ENCODE results near the gene C11orf68.
"Not testable (repeated sequence)": the region's sequence is repeated elsewhere in the genome, so short reads cannot be mapped to it uniquely, and the experiment has no call there.

The C11orf68 gene

DNA sequence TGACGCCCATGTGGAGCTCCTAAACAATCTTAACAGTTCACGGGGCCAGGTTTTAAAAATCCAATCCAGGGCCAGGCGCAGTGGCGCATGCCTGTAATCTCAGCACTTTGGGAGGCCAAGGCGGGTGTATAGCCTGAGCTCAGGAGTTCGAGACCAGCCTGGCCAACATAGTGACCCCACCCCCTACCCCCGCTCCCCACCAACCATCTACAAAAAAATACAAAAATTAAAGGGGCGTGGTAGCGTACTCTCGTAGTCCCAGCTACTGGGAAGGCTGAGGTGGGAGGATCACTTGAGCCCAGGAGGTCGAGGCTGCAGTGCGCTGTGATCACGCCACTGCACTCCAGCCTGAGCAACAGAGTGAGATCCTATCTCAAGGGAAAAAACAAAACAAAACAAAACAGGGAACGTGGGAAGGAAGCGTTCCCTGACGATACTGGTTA lies 42.0 kb upstream of the C11orf68 start:
- TF ChIP-seq, protein P1, sequence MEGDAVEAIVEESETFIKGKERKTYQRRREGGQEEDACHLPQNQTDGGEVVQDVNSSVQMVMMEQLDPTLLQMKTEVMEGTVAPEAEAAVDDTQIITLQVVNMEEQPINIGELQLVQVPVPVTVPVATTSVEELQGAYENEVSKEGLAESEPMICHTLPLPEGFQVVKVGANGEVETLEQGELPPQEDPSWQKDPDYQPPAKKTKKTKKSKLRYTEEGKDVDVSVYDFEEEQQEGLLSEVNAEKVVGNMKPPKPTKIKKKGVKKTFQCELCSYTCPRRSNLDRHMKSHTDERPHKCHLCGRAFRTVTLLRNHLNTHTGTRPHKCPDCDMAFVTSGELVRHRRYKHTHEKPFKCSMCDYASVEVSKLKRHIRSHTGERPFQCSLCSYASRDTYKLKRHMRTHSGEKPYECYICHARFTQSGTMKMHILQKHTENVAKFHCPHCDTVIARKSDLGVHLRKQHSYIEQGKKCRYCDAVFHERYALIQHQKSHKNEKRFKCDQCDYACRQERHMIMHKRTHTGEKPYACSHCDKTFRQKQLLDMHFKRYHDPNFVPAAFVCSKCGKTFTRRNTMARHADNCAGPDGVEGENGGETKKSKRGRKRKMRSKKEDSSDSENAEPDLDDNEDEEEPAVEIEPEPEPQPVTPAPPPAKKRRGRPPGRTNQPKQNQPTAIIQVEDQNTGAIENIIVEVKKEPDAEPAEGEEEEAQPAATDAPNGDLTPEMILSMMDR (IDR thresholded peaks at IDR 0.05): no peak
- no peak for TF ChIP-seq ZFX (IDR thresholded peaks at IDR 0.05; ENCODE audit: borderline replicate concordance)

DNA sequence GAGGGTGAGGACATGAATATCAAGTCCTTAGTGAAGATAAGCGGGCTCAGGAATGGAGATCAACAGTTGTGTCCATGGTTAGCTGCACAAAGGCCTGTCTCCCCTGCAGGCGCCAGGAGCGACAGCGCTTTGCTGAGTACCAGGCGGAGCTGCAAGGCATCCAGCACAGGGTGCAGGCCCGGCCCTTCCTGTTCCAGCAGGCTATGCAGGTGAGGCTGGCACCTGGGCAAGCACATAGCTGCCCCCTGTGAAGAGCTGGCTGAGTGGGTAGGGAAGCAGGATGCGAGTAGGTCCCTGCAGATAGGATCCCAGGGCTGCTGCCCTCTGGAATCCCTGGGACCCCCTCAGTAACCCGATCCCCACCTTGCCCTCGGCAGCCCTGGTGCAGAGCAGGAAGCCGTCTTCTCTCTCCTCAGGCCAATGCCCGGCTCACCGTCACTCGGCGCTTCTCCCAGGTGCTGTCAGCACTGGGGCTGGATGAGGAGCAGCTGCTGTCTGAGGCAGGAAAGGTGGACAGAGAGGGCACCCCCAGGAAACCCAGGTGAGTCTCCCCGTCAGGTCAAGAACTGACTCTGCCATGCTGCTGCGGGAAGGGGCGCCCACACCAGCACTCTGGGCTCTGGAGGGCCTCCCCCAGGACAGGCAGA lies 40.0 kb upstream of the C11orf68 start:
- TF ChIP-seq ZFX (IDR thresholded peaks at IDR 0.05; ENCODE audit: borderline replicate concordance): no peak
- TF ChIP-seq, protein P1 (IDR thresholded peaks at IDR 0.05): no peak
- H3K27ac ChIP-seq: no peak overlapping the region

More for the DNA sequence above, 42.0 kb upstream of the C11orf68 start:
- peak overlapping the region; percentile 85 for H3K27ac ChIP-seq

DNA sequence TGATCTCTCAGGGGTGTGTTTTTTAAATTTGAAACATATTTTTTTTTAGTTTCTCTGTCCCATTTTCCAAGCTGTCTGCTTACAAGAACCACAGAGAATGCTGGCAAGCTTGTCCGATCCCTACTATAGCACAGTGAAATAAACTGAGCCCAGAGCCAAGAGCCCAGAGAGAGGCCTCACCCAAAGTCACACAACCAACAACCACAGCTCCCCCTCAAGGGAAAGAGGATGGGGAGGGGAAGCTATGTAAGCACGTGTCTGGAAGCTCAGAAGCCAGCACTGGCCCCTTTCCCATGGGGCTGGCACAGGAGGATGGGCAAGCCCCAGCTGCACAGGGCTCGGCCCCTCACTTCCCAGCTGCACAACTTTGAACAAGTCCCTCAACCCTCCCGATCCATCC lies 39.4 kb upstream of the C11orf68 start:
- no peak for TF ChIP-seq ZFX (IDR thresholded peaks at IDR 0.05; ENCODE audit: borderline replicate concordance)
- TF ChIP-seq, protein P1 (IDR thresholded peaks at IDR 0.05): no peak
- no peak overlapping the region for H3K27ac ChIP-seq

DNA sequence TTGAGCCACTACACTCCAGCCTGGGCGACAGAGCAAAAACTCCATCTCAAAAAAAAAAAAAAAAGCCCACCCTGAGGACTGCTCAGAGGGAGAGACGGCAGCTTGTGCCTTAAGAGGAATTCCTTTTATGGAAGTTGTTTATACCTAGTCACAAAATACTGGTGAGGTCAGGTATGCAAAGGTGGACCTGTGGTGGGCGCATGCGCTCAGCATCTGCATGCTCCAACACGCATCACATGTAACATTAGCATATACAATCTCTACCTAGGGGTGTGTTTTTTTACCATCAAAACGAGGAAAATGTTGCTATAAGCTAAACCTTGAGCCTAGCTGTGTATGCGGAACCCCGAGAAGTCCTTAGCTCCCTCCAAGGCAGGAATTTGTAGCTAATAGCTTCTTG lies 35.9 kb upstream of the C11orf68 start:
- H3K27ac ChIP-seq: no peak overlapping the region
- TF ChIP-seq, protein P1 (IDR thresholded peaks at IDR 0.05): no peak
- TF ChIP-seq ZFX (IDR thresholded peaks at IDR 0.05; ENCODE audit: borderline replicate concordance): no peak

DNA sequence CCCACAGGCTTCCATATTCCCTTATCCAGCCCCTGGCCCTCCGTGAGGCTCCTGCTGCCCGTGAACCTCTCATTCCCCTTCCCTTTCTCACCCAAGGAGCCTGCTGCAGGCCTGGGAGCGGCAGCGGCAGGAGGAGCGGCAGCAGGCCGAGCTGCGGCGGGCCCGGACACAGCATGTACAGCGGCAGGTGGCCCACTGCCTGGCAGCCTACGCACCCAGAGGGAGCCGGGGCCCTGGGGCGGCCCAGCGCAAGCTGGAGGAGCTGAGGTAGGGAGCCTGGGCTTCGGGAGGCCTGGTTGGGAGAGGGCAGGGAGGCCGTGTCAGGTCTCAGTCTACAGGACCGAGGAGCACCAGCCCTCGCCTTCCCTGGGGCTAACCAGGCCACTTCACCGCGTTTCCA lies 34.6 kb upstream of the C11orf68 start:
- H3K27ac ChIP-seq: no peak overlapping the region
- TF ChIP-seq ZFX (IDR thresholded peaks at IDR 0.05; ENCODE audit: borderline replicate concordance): no peak
- TF ChIP-seq, protein P1 (IDR thresholded peaks at IDR 0.05): no peak

DNA sequence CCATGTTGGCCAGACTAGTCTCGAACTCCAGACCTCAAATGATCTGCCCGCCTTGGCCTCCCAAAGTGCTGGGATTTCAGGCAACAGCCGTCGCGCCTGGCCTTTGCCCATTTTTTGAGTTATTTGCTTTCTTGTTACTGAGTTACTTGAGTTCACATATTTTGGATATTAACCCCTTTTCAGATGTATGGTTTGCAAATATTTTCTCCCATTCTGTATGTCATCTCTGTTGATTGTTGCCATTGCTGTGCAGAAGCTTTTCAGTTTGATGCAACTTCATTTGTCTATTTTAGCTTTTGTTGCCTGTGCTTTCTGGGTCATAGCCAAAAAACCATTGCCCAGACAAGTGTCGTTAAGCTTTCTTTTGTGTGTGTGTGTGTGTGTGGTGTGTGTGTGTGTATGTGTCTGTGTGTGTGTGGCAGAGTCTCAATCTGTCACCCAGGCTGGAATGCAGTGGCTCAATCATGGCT lies 33.2 kb upstream of the C11orf68 start:
- no peak overlapping the region for H3K27ac ChIP-seq
- TF ChIP-seq ZFX (IDR thresholded peaks at IDR 0.05; ENCODE audit: borderline replicate concordance): no peak
- TF ChIP-seq, protein P1 (IDR thresholded peaks at IDR 0.05): no peak

DNA sequence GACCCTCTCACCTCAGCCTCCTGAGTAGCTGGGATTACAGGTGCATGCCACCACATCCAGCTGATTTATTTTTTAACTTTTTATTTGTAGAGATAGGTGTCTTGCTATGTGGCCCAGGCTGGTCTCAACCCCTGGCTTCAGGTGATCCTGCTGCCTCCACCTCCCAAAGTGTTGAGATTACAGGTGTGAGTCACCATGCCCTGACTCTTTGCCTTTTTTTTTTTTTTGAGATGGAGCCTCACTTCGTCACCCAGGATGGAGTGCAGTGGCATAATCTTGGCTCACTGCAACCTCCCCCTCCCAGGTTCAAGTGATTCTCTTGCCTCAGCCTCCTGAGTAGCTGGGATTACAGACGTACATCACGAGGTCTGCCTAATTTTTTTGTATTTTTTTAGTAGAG lies 32.8 kb upstream of the C11orf68 start:
- not testable (repeated sequence) for H3K27ac ChIP-seq

DNA sequence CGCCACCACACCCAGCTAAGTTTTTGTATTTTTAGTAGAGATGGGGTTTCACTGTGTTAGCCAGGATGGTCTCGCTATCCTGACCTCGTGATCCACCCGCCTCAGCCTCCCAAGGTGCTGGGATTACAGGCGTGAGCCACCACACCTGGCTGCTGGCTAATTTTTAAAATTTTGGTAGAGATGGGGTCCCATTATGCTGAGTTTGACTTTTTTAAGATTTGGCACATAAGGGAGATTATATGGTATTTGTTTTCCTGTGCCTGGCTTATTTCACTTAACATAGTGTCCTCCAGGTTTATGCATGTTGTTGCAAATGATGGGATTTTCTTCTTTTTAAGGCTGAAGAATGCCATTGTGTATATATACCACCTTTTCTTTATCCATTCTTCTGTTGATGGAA lies 31.8 kb upstream of the C11orf68 start:
- H3K27ac ChIP-seq: not testable (repeated sequence)

All from 22Rv1 (cell line).